GM12878 (cell line): ENCODE measurements around the gene TMEM170B. TPM values are rescaled to one million over a fixed set of nuclear protein-coding genes. Genes with fewer than 3 reads are reported as not detected.
"Not testable (repeated sequence)": the region's sequence is repeated elsewhere in the genome, so short reads cannot be mapped to it uniquely, and the experiment has no call there.

Experiments used
- ATAC-seq: fragments of 200-7000 bp; cut with Tn5 transposase; 3 replicates; pipeline ENCODE4 v1.9.1; 2020; ENCODE audit warnings: mild to moderate bottlenecking, moderate library complexity
- BruUV-seq: library from RNA; stranded (reverse); fragments of 400-500 nt; replicated peaks from 2 replicates; lab custom pipeline; 2021; lab: Mats Ljungman, UMichigan
- CTCF ChIA-PET: fragments of 300-600 bp; sonication (Branson Sonifier 250); formaldehyde crosslinking; extraction: SDS; loops from one replicate; lab custom pipeline; 2021; ENCODE audit warnings: inconsistent platforms; lab: Yijun Ruan, JAX
- POLR2A ChIA-PET: fragments of 350-600 bp; formaldehyde crosslinking; extraction: SDS; loops from one replicate; lab custom pipeline; 2021; ENCODE audit warnings: inconsistent platforms; lab: Charles Lee
- RAD21 ChIA-PET: fragments of 300-600 bp; sonication (Branson Sonifier 250); formaldehyde crosslinking; loops from one replicate; lab custom pipeline; 2023; ENCODE audit warnings: antibody characterized with exemption; ENCODE audit not compliant: unreplicated experiment; lab: Charles Lee
- SMC1A ChIA-PET: fragments of 300-600 bp; sonication (Branson Sonifier 250); formaldehyde crosslinking; loops from one replicate; lab custom pipeline; 2023; ENCODE audit not compliant: unreplicated experiment, uncharacterized antibody; lab: Charles Lee
- DNase-seq: peaks from one replicate; pipeline ENCODE4 v3.0.0-alpha.2; 2011; ENCODE audit warnings: low read depth, low spot score
- FAIRE-seq: peaks from 3 replicates; lab custom pipeline; 2011; peaks lifted over from hg19 to GRCh38; lab: Jason Lieb, UNC
- H2AFZ ChIP-seq: 2 replicates; pipeline ENCODE4 v1.6.0; 2011; ENCODE audit warnings: low read depth, low read length, control low read depth; ENCODE audit not compliant: control insufficient read depth
- H3K27ac ChIP-seq: 2 replicates; pipeline ENCODE4 v1.5.1; 2011; ENCODE audit warnings: control low read depth; ENCODE audit not compliant: control insufficient read depth, insufficient read depth
- H3K27me3 ChIP-seq, 2 experiments: replicated peaks in 1 of 2; 2 replicates each; pipeline versions ENCODE4 v1.6.0 to v1.6.1; 2011; ENCODE audit warnings: low read length in 1 of 2; ENCODE audit not compliant: control insufficient read depth in 2 of 2, insufficient read depth in 2 of 2
- H3K36me3 ChIP-seq, 2 experiments: 2 replicates each; pipeline ENCODE4 v1.5.1; 2011; ENCODE audit warnings: low read length in 1 of 2; ENCODE audit not compliant: control insufficient read depth in 2 of 2, insufficient read depth in 2 of 2
- H3K4me1 ChIP-seq: 2 replicates; pipeline ENCODE4 v1.6.1; 2011; ENCODE audit warnings: mild to moderate bottlenecking, low read length, moderate library complexity, mixed read lengths; ENCODE audit not compliant: control insufficient read depth, insufficient read depth
- H3K4me2 ChIP-seq: 2 replicates; pipeline ENCODE4 v1.6.0; 2011; ENCODE audit warnings: control low read depth; ENCODE audit not compliant: control insufficient read depth, insufficient read depth
- H3K4me3 ChIP-seq: fragments of 200-600 bp; sonication (generic); 2 replicates; pipeline ENCODE4 v1.5.1; 2016
- H3K79me2 ChIP-seq: 2 replicates; pipeline ENCODE4 v1.6.0; 2011; ENCODE audit warnings: low read length; ENCODE audit not compliant: control insufficient read depth, insufficient read depth
- H3K9ac ChIP-seq: 2 replicates; pipeline ENCODE4 v1.8.0; 2011; ENCODE audit warnings: low read length, control low read depth, mixed read lengths; ENCODE audit not compliant: control insufficient read depth, insufficient read depth
- H3K9me3 ChIP-seq: replicated peaks from 3 replicates; pipeline ENCODE4 v1.5.1; 2011; ENCODE audit warnings: mild to moderate bottlenecking, low read length; ENCODE audit not compliant: control insufficient read depth, insufficient read depth
- H4K20me1 ChIP-seq: 2 replicates; pipeline ENCODE4 v1.6.0; 2011; ENCODE audit not compliant: control insufficient read depth, insufficient read depth
- EGR1 ChIP-seq, 2 experiments: IDR thresholded peaks; 1 replicate in 1 of 2; 2 replicates in 1 of 2; pipeline ENCODE4 v1.6.1; 2011 to 2012; ENCODE audit warnings: low read depth in 2 of 2, low read length in 2 of 2, borderline replicate concordance in 1 of 2, mild to moderate bottlenecking in 1 of 2, moderate library complexity in 1 of 2
- FOXK2 ChIP-seq: fragments of 450-650 bp; IDR thresholded peaks from 2 replicates; pipeline ENCODE4 v1.6.1; 2017; ENCODE audit warnings: mild to moderate bottlenecking, moderate library complexity
- LARP7 ChIP-seq: fragments of 450-650 bp; IDR thresholded peaks from 2 replicates; pipeline ENCODE4 v1.6.1; 2017; ENCODE audit warnings: mild to moderate bottlenecking
- RUNX3 ChIP-seq: IDR thresholded peaks from 2 replicates; pipeline ENCODE4 v1.6.1; 2012; ENCODE audit warnings: low read length, inconsistent platforms
- WGBS: methylation state at CpG from one replicate; pipeline ENCODE4 v1.1.6; 2016; ENCODE audit warnings: low lambda C conversion rate; ENCODE audit not compliant: insufficient replicate concordance, insufficient coverage; ENCODE audit errors: missing lambda C conversion rate; 5-methylcytosine and 5-hydroxymethylcytosine counted together
- in situ Hi-C: fragments of 300-500 bp; cut with MboI; formaldehyde crosslinking; loops from 9 replicates; pipeline ENCODE4 v1.14.3; 2018; ENCODE audit warnings: mixed read lengths
- intact Hi-C: fragments of 100-400 bp; cut with micrococcal nuclease; formaldehyde crosslinking; loops from one replicate; pipeline ENCODE4 v1.14.2; 2022; ENCODE audit not compliant: unreplicated experiment
- polyA plus RNA-seq, 11 experiments: library from polyadenylated mRNA; depleted of rRNA in 4 of 11; unstranded in 6 of 11; stranded (reverse) in 5 of 11; fragments of >200 nt; fragmentation: Nextera tagmentation in 4 of 11; fragmentation: Illumina TruSeq in 1 of 11; extraction: Ambion mirVana in 4 of 11; extraction: Trizol in 1 of 11; gene quantifications; 1 replicate in 1 of 11; 2 replicates in 10 of 11; pipeline versions ENCODE4 v1.2.1 to v1.2.3, GENCODE V29; 2011 to 2016; ENCODE audit warnings: inconsistent platforms in 2 of 11, missing spikeins in 2 of 11, low read depth in 1 of 11
- total RNA-seq, 4 experiments: library from RNA; depleted of rRNA in 3 of 4; stranded (reverse); fragments of >200 nt in 3 of 4; fragmentation: Illumina TruSeq in 1 of 4; extraction: Trizol in 1 of 4; gene quantifications; 2 replicates each; pipeline versions ENCODE4 v1.2.1 to v1.2.3, GENCODE V29; 2013 to 2021

Gene TMEM170B
- total and polyA plus RNA-seq, 10 of the 15 experiments (the other 5 are each of a cell fraction or from before 2014, with no cell fraction given): 0.38 to 10.3 (median 4.2) TPM

- Histone ChIP-seq H4K20me1 (no peaks in the 10 kb centered on the region), H3K36me3 (no peaks in the 10 kb centered on the region), H3K27me3 (no peaks in the 10 kb centered on the region), H3K9ac (no peak overlapping the region), H2AFZ (no peak overlapping the region), H3K4me3 (no peak overlapping the region), H3K4me2 (no peak overlapping the region), H3K9me3 (no peaks in the 10 kb centered on the region), H3K27ac (no peak overlapping the region), H3K79me2 (peaks cover 26% of the 10 kb centered on the region), H3K4me1 (no peaks in the 10 kb centered on the region)
- DNase-seq (no peak), ATAC-seq (no peak), FAIRE-seq (no peak)
- in situ Hi-C loops: no loop called here
- ChIA-PET SMC1A (interaction anchor here (0.7 to 4.5 kb wide), 9 partner anchors 9 to 47 kb away, joined by 3 to 24 read pairs (median 6); no protein-coding TSS in a partner anchor), RAD21 (interaction anchor here (0.8 to 2.3 kb wide), 6 partner anchors 9 to 75 kb away, joined by 3 to 16 read pairs (median 4); no protein-coding TSS in a partner anchor), POLR2A (interaction anchor here (1.0 to 2.2 kb wide), 3 partner anchors 8 to 46 kb away, joined by 3 to 8 read pairs (median 4); no protein-coding TSS in a partner anchor), CTCF (interaction anchor here (1.0 to 4.7 kb wide), 6 partner anchors 9 to 158 kb away, joined by 3 to 25 read pairs (median 9); no protein-coding TSS in a partner anchor)
- BruUV-seq: no TSS peak
- TF ChIP-seq LARP7 (no peak), RUNX3 (no peak), FOXK2 (no peak)
- intact Hi-C loops: no loop called here
- WGBS: 90% methylated on average over 3 of the region's 3 CpGs
Observed at GRCh38 chr6:11542863-11543262, 5.3 kb downstream of the TMEM170B start.

DNA sequence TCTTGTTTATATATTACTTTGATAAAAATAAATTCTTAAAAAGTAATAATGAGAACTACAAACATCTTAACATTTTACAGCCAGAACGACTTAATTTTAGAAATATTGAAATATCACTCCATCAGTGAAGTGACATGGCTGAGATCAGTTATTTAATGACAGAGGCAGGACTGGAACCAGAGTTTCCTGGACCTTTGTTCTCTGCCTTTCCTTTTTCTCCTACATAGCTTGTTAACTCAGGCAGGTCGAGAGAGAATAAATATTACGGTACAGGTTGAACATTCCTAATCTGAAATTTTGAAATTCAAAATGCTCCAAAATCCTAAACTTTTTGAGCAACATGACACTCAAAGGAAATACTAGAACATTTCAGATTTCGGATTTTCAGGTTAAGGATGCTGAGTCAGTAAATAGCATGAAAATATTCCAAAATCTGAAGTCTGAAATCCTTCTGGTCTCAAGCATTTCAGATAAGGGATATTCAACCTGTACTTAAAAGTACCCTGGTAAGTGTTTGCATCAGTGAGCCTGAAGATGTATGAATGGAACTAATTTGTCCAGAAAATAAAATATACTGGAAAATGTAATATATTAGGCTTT lies 6.5 kb downstream of the TMEM170B start:
- H3K4me1 ChIP-seq: no peaks in the 10 kb centered on the region
- in situ Hi-C loops (no loop called here), intact Hi-C loops (no loop called here)
- H3K36me3 ChIP-seq: no peaks in the 10 kb centered on the region
- ATAC-seq (no peak), FAIRE-seq (no peak), DNase-seq (no peak)
- 86% methylated on average over 4 of the region's 4 CpGs for WGBS
- no peak overlapping the region for H3K9ac ChIP-seq
- H3K79me2 ChIP-seq: peaks cover 16% of the 10 kb centered on the region
- no peak for TF ChIP-seq EGR1 (IDR thresholded peaks at IDR 0.05; ENCODE audit: borderline replicate concordance in 1 of 2, low read depth in 2 of 2, low read length in 2 of 2)
- no peak overlapping the region for H3K27ac ChIP-seq
- H2AFZ ChIP-seq: no peak overlapping the region
- peak overlapping the region; percentile 18; the same call in 1 of the 2 replicates for H3K4me3 ChIP-seq
- ChIA-PET RAD21 (interaction anchor here (0.9 to 2.3 kb wide), 3 partner anchors 15 to 48 kb away, joined by 3 to 16 read pairs (median 3); no protein-coding TSS in a partner anchor), SMC1A (interaction anchor here (0.7 to 4.5 kb wide), 8 partner anchors 8 to 448 kb away, joined by 3 to 24 read pairs (median 3); no protein-coding TSS in a partner anchor), CTCF (interaction anchor here (1.0 to 4.7 kb wide), 5 partner anchors 8 to 48 kb away, joined by 3 to 25 read pairs (median 12); no protein-coding TSS in a partner anchor), POLR2A (interaction anchor here (0.7 to 2.2 kb wide), 3 partner anchors 7 to 502 kb away, joined by 3 to 8 read pairs (median 3); no protein-coding TSS in a partner anchor)
- no peak overlapping the region for H3K4me2 ChIP-seq
- BruUV-seq: no TSS peak
- no peaks in the 10 kb centered on the region for H3K9me3 ChIP-seq
- no peaks in the 10 kb centered on the region for H4K20me1 ChIP-seq
- no peaks in the 10 kb centered on the region for H3K27me3 ChIP-seq

- CTCF ChIA-PET, SMC1A ChIA-PET, in situ Hi-C loops, H3K36me3 ChIP-seq, FAIRE-seq, H3K79me2 ChIP-seq, H3K27me3 ChIP-seq, RAD21 ChIA-PET, H3K4me1 ChIP-seq, BruUV-seq, H3K9ac ChIP-seq, intact Hi-C loops, ATAC-seq, H3K4me3 ChIP-seq, H2AFZ ChIP-seq, DNase-seq, H3K9me3 ChIP-seq, POLR2A ChIA-PET, H3K27ac ChIP-seq, H4K20me1 ChIP-seq, H3K4me2 ChIP-seq: not testable (repeated sequence)
Observed at GRCh38 chr6:11547846-11548245, 10.3 kb downstream of the TMEM170B start.
